NK-92 (cell line): ENCODE data around the gene ANTXRL.
"Not testable (repeated sequence)": the region's sequence is repeated elsewhere in the genome, so short reads cannot be mapped to it uniquely, and the experiment has no call there.

Source experiments
- DNase-seq: peaks from one replicate; lab custom pipeline; 2025; ENCODE audit not compliant: unreplicated experiment; lab: John Stamatoyannopoulos, UW

Gene ANTXRL

DNA sequence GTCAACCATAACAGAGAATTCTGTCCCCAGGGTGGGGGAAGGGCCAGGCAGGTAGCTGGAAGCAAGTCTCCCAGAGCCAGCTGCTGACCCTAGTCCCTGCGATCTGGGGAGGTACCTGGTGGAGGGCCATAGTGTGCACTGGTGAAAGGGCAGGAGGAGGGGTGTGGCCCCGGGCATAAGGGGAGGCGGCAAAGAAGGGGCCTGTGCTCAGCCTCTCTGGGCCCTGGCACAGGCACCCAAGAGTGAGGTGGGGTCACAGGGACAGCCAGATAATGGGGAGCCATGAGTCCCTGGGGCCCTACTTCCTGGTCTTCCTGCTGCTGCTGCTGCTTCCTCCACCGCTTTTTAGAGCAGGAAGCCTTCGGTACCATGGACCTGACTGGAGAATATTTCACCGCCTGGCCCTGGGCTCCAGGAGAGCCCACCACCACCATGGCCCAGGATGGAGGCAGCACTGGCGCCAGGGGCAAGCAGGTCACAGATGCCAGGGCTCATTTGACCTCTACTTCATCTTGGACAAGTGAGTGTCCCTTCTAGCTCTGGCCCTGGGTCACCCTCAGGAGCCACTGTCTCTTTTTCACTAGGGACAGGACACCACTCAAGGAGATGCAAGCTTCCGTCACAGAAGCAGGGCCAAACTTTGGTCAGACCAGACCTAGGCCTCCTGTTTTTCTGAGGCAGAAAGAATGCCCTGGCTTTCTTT, at the start of gene ANTXRL:
TSS of gene ANTXRL (plus strand) at position 7 of the 703 bp plus-strand sequence. CDS start at position 273, 266 bp downstream.
- DNase-seq: no peak

DNA sequence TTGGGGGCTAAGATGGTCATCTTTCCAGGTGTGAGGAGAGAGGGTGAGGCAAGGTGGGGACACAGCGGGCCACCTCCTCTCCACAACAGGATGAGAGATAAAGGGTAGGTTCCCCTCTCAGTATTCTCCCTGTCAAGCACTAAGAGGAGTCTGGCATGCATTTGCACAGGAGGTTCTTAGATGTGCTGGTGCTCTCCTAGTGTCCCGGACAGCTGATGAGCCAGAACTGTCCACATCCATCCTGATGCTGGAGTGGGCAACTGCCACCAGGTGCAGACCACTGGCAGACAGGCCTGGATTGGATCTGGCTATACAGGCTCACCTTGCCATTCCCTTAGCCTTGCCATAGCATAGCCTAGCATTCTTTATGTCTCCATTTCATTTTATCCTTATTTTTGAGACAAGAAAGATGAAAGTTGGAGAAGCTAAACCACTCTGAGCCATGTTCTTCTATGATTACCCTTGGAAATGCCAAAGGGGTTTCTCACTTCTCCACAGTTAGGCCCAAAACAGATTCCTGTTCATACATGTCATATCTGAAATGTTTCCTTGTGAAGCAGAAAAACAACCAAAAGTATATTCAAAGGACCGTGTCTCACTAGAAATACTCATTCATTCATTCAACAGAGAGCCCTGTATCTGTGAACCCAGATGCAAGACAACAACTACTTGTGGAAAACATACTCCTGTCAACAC, 48.8 kb upstream of the ANTXRL start:
- no peak for DNase-seq

DNA sequence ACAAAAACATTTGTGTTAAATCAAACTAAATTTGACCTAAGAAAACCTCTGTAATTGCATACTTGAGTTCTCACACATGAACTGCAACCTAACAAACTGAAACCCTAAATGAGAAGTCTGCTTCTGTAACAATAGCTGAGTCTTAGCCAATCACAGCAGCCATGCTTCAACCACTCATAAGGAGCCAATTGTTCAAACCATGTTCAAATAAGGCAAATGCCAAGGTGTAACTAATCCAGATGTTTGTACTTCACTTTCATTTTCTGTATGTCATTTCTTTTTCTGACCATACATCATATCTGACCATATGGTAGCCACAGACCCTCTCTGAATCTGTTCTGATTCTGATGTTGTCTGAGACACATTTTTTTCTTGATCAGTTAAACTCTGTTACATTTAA, 47.5 kb upstream of the ANTXRL start:
- DNase-seq: no peak

DNA sequence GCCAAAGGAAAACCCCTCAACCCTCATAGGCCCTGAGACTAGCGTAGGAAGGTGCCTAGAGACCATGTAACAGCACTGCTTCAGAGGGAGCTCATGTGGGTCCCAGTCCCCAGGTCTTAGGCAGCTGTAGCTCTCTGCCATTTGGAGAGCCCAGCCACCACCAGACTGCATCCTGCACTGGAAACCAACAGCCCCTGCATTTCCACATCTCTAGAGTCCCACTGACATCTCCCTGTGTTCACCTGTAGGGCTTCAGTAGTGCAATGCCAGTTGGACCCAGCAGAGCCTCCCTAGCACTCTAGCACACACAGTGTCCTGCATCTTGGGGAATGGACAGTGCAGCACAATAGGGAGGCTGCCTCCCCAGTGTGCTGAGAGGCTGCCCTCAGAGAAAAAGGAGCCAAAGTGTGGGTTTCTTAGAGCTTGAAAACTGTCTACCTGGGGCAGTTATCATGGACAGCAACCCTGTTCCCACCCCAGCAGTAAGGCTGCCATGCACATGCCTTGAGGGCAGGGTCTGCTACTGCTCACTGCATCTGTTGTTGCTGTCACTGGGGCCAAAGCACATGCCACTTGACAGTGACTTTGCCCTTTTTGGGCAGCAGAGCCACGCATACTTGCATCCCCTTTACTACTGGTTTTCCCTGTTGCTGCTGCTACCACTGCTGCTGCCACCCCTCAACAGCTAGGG, 46.7 kb upstream of the ANTXRL start:
- DNase-seq: no peak

DNA sequence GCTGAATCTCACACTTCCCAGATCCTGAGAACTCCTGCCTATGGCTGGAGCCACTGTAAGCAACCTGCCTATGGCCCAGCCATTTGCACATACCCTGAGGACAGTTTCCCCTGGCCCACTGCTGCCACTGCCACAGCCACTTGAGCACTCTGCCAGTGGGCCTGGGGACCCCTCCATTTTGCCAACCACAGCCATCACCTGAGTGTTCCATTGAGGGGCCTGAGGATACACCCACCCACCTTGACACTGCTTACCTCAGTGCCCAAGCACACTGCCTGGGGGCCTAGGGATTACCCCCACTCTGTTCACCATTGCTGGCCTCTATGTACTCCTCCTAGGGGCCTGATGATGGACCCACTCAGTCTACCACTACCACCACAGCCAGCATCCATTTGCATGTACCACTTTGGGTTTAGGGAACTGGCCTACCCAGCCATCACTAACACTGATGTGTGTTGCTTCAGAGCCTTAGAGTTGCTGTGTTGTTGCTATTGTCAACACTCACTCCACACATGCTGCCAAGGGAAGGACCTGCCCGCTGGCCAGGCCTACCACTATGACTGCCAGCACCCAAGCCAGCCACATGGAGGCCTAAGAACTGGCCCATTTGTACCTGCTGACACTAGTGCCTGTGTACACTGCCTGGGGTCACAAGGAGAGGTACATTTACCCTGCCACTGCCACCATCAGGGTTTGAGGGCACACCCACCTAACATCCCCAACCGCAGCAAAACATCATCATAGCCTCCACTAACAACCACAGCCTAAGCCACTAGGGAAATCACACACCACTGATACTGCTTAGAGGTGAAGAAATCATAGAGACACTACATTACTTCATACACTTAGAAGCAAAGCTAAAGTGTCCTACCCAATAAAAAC, 45.9 kb upstream of the ANTXRL start:
- no peak for DNase-seq

DNA sequence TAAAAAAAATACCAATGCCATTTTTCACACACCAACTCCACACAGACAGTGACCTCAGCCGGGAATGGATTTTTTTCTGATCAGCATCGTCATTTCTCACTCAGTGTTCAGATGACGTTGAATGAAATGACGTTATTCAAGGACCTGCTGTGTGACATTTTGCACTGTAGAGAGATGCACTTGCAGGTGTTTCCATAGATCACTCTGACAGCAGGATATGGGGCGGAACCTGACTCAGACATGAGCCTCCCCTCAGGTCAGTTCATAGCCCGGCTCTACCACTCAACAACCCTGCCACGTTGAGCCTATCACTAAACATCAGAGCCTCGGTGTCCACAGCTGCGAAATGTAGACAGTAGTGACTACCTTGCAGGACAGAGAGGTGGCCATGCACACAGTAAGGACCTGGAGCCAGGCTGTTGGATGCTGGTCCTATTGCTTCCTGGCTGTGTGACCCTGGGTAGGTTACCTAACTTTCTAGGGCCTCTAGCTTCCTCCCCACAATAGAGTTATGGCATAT, 41.4 kb upstream of the ANTXRL start:
- no peak for DNase-seq

DNA sequence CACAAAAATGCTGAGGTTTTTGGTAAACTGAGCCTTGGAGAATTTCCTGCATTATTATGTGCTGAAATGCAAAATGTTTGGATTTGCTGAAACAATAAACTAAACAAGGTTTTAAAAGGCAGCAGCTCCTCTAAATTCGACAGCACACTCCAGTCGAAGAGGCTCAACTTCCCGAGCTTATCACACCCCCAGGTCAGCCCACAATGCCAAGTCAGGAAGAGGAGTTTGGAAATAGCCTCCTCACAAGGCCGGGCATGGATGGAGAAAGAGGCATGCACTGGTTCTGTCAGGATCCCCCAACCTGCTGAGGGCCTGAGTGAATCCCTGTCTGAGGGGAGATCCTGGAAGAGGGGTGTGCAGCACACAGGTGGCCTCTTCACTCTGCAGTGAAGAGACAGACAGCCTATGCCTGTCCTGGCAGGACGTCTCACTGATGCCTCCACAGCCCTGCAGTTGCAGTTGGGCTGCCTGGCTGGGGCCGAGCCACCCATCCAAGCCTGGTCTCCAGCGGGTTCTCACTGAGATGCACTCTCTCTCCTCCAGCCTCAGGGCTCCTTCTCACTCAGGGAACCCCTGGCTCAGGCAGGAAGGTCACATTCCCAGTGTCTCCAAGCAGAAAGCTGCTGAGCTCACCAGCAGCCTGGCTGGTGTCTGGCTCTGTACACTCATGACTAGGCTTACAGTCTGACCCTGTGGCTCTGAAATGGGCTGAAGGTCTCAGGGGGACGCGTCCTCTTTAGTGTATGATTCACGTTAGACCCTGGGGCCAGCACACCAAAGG, 40.2 kb upstream of the ANTXRL start:
- not testable (repeated sequence) for DNase-seq

DNA sequence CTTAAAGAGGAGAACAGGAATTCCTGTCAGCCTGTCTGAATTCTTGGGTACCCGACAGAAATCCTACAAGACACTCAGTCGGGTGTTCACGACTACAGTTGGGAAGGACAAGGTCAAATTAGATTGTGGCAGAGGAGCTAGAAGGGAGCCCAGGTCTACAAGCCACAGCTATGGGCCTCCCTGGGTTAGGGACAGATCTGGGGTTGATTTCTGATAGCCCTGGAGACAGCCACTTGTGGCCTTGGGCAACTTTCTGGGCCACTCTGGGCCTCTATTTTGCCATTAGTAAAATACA, 39.7 kb upstream of the ANTXRL start:
- no peak for DNase-seq

DNA sequence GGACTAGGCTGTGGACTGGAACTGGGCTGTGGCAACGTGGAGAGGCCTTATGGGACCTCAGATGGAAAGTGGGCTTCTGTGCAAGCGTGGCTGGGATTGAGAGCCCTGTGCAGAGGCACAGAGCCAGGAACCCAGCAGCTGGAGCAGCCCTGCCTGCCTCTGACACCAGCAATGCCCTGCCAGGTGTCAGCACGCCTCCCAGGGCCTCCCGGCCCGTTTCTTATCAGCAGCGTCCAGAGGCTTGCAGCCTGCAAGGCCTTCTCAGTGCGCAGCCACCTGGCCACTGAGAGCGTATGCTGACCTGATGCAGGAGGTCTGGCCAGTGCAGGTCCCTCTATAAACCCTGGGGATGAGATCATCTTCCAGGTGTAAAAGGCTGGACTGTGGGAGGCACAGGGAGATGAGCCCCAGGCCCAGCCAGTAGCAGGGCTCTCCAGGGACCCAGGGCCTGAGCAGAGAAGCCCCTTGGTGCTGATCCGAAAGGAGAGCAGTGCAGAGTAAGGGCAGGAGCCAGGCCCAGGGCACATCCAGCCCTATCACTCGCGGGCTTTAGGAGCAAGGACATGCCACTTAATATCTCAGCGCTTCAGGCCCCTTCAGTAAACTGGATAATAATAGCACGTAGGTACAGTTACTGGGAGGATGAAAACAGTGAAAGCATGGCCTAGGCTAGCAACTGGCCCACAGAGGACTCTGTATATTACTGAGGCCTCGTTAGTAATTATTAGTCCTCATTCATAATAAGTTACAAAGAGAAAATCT, 38.8 kb upstream of the ANTXRL start:
- no peak for DNase-seq

DNA sequence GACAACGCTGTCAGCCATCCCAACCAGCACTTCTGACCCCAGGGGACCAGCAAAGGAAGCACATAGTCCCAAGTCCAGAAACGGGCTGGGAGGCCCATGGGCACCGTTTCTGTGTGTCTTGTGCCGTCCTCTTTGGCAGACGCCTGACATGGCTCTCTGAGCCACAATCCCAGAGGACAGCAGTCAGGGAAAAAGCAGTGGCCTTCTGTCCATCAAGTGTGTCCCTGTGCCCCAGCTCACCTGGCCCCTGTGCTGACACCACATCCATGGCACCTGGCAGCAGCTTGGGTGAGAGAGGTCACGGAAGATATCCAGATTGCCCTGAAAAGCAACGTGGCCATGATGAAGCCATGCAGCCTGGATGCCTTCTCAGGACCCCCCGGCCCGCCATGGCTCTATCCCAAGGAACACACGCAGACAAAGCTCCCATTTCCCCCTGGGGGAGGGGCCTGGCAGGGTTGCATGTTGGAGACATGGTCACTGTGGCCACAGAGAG, 38.1 kb upstream of the ANTXRL start:
- no peak for DNase-seq

DNA sequence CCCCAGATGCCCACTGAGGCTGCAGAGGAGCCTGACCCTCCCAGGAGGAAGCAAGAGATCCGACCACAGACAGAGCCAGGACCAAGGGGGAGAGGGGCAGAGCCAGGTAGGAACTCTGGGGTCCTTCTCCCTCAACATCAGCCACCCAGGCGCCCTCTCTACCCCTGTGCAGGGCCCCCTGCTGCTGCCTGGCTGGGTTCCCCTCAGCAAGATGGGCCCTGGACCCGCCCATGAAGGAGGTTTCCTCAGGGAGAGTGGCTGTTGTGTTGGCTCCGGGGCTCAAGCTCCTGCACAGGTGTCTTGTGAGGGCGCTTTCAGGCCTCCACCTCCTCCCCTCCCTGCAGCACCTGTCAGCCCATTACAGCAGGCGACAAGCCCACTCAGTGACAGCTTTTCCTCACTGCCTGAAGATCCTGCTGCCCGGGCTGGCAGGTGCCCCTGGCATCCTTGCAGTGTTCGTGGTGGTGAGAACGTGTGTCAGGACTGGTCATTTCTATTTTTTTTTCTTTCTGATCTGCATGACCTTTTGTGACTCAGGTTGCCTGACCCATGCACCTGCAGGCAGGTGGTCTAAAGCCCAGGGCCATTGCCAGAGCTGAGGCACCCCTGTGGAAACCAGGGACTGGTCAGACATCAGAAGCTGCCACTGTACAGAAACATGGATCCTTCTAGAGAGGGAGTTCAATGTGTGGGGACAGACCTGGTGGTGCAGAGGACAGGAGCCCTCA, 37.0 kb upstream of the ANTXRL start:
- DNase-seq: not testable (repeated sequence)

DNA sequence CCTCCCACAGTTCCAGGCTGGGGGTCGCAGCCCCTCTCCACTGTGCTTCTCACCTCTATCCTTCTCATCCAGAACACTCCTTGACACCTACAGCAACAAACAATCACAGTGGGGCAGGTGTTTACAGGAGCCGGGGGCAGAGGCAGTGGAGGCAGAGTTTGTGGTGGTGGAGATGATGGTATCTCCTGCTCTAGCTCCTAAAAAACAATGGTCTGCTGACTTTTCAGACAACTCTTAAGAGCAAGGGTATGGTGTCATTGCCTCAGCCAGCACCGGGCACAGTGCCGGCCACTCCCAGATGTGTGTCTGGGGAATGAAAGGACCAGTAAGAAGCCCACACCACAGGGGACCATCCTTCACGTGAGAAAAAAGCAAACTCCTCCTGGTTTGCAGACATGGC, 36.3 kb upstream of the ANTXRL start:
- DNase-seq: no peak

DNA sequence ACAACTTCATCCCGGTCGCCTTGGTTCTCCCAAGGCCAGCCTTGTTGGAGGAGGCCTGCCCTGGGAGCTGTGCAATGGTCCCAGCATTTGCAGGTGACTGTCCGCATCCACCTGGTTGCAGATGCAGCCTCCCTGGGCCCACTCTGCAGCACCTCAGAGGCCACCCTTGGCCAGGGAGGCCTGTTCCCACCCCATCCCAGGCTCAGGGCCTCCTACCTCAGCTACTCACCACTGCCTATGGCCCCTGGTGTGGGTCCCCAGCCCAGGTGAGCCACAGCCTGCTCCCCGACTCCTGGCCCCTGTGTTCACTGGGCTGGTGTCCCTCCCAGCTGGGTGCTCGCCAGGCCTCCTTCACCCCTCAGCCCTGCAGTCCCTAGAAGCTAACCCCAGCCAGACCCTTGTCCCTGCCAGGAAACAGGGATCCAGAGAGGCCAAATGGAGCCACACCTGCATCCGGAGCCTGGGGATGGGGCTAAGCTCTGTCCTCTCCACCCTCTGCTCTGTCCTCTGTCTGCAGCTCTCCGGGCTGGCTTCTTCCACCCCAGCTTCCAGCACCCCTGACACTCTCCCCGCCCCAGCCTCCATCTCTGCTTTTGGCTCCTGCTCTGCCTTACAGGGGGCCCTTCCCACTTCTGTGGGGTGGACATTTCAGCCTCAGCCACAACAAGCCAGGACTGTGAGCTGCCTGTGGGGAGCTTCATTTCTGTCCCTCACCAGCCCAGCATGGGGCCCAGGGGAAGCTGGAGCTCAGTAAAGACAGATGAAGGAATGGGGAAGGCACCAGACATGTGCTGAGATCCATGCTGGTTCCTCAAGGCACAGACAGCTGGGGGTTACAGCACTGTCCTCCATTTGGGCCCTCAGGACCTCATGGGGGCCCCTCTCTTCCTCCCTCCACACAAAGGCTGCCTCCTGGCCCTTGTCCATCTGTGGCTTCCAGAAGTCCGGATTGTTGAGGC, 35.6 kb upstream of the ANTXRL start:
- DNase-seq: no peak

DNA sequence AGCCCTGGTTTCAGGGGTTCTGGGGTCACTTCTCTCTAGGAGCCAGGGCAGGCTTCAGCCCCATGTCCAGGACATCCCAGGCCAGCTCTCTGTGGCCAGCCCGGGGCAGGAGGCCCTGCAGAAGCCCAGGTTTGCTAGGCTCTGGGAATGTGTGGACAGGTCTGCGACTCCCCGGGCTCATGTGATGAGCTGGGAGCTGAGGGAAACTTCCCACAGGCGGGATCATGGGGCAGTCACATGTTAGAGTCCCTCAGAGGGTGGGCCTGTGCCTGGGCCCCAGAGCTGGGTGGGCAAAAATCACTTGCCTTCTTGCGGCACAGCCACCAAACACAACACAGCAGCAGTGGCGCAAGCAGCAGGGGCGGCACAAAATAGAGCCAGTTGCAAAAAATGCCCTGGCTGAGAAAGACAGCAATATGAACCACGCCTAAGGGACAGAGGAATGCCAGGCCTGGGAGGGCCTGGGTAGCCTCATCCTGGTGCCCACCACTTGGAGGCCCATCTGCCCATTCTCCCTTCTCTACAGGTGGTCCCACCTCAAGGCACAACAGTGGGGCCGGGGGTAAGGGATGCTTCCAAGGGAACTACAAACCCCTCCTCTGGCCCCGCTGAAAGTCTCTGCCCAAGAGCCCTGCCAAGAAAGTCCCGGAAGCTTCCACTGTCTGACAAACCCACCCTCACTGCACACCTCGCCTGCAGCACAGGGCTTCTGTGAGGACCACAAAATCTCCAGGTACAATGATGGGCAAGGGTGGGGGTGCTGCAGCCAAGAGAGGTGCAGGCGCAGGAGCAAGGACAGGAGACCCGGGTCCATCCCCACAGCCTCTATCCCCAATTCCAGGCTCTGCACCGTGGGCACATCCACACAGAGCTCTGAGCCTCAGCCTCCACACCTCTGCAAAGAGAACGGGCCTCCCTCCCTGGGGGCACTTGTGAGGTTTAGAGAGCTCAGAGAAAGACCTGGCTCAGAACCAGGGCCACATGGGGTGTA, 34.6 kb upstream of the ANTXRL start:
- DNase-seq: no peak

DNA sequence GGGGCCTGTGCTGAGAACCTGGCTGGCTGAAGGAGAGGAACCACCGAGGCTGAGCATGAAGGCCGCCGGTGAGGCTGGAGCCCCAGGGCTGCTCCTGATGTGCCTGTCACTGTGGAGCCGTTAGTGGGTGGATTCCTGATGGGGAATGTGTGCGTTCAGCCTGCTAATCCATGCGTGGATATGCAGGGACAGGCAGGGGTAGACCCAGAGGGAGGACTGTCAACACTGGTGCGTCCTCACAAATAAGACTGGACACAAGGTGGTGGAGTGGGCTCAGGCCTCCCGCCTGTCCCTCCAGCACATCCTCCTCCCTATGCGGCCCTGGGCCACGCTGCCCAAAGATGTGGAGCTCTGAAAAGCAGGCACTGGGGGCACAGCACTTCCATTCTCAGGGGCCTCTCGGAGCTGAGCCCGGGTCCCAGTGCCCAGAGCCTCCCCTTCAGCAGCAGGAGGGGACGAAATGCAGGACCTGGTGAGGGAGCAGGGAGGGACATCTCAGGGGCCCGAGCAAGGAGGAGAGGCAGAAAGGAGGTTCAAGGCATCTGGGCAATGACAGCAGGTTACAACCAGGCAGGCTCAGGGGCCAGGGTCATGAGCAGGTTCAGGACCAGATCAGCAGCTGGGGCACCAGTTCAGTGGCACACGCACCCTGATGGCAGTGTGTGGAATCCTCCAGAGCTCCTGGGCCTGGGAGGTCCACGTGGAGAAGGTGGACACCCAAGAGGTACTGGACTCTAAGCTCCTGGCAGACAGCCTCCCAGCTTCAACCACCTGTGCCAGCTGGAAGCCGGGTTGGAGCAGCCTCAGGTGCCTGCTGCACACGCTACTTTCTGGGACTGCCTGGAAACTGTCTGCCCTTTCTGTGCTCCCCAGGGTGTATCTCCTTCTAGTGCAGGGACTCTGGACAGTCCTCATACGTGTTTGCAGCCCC, 33.5 kb upstream of the ANTXRL start:
- no peak for DNase-seq
